OCI-LY7 (cell line): ENCODE results near the gene HOXD4. TPM values are rescaled to one million over a fixed set of nuclear protein-coding genes. Genes with fewer than 3 reads are reported as not detected.
A peak's percentile ranks its signal among the peaks of the same experiment; 100 is the strongest.

Experiments
- BruUV-seq: library from RNA; stranded (reverse); fragments of 400-500 nt; replicated peaks from 2 replicates; lab custom pipeline; 2021; lab: Mats Ljungman, UMichigan
- CTCF ChIA-PET: fragments of 300-600 bp; sonication (Branson Sonifier 250); formaldehyde crosslinking; loops from one replicate; lab custom pipeline; 2022; ENCODE audit warnings: antibody characterized with exemption; ENCODE audit not compliant: unreplicated experiment; lab: Charles Lee
- POLR2A ChIA-PET: fragments of 300-600 bp; sonication (Branson Sonifier 250); formaldehyde crosslinking; loops from one replicate; lab custom pipeline; 2022; ENCODE audit warnings: antibody characterized with exemption; lab: Charles Lee
- DNase-seq: peaks from one replicate; pipeline ENCODE4 v3.0.0-alpha.2; 2015; ENCODE audit warnings: low spot score
- H2AFZ ChIP-seq: fragments of 200-600 bp; sonication (generic), shearing (Covaris generic); 2 replicates; pipeline ENCODE4 v1.6.1; 2014; ENCODE audit warnings: mild to moderate bottlenecking, antibody characterized with exemption, low read length, moderate library complexity
- H3K27ac ChIP-seq: fragments of 200-600 bp; sonication (generic); 2 replicates; pipeline ENCODE4 v1.5.1; 2014; ENCODE audit warnings: mixed run types, low read depth, mild to moderate bottlenecking, moderate library complexity, low read length, inconsistent platforms; ENCODE audit not compliant: poor library complexity, severe bottlenecking
- H3K36me3 ChIP-seq: fragments of 200-600 bp; sonication (generic); 2 replicates; pipeline ENCODE4 v1.6.1; 2014; ENCODE audit warnings: mild to moderate bottlenecking, antibody characterized with exemption, low read length, moderate library complexity, mixed read lengths; ENCODE audit not compliant: insufficient read depth
- H3K4me1 ChIP-seq: fragments of 200-600 bp; sonication (generic); 2 replicates; pipeline ENCODE4 v1.5.1; 2014; ENCODE audit warnings: mild to moderate bottlenecking, low read length; ENCODE audit not compliant: insufficient read depth, poor library complexity, severe bottlenecking
- H3K4me2 ChIP-seq: fragments of 200-600 bp; sonication (generic); 2 replicates; pipeline ENCODE4 v1.6.1; 2014; ENCODE audit warnings: mild to moderate bottlenecking, low read length
- H3K4me3 ChIP-seq: fragments of 200-600 bp; sonication (generic); 2 replicates; pipeline ENCODE4 v1.5.1; 2014; ENCODE audit warnings: mild to moderate bottlenecking, low read depth, low read length; ENCODE audit not compliant: poor library complexity, severe bottlenecking
- H3K79me2 ChIP-seq: fragments of 200-600 bp; sonication (generic); 2 replicates; pipeline ENCODE4 v1.6.1; 2016; ENCODE audit warnings: low read depth, mild to moderate bottlenecking, low read length, moderate library complexity, mixed read lengths; ENCODE audit not compliant: insufficient read depth
- H3K9me2 ChIP-seq: fragments of 200-600 bp; sonication (generic); 2 replicates; pipeline ENCODE4 v1.6.1; 2016; ENCODE audit warnings: mild to moderate bottlenecking, low read length, mixed read lengths; ENCODE audit not compliant: insufficient read depth
- H3K9me3 ChIP-seq: fragments of 200-600 bp; sonication (generic); 2 replicates; pipeline ENCODE4 v1.6.1; 2014; ENCODE audit warnings: mild to moderate bottlenecking, mixed run types, low read length, mixed read lengths
- H4K20me1 ChIP-seq: fragments of 200-600 bp; sonication (generic); 2 replicates; pipeline ENCODE4 v1.6.1; 2014; ENCODE audit warnings: mild to moderate bottlenecking, antibody characterized with exemption, low read length, moderate library complexity, mixed read lengths; ENCODE audit not compliant: insufficient read depth
- EZH2phosphoT487 ChIP-seq: fragments of 200-600 bp; sonication (generic); IDR thresholded peaks from 2 replicates; pipeline ENCODE4 v1.6.1; 2018; ENCODE audit warnings: low read depth, borderline replicate concordance, mild to moderate bottlenecking, mixed run types, antibody characterized with exemption, low read length, moderate library complexity, mixed read lengths
- intact Hi-C: fragments of 100-400 bp; cut with micrococcal nuclease; formaldehyde crosslinking; loops from one replicate; pipeline ENCODE4 v1.10.0; 2022; ENCODE audit not compliant: unreplicated experiment
- total RNA-seq, 2 experiments: library from RNA; depleted of rRNA in 1 of 2; stranded (reverse); fragments of >200 nt in 1 of 2; shearing (Covaris generic) in 1 of 2; gene quantifications; 2 replicates each; pipeline ENCODE4 v1.2.3, GENCODE V29; 2014 to 2022
- TF ChIP-seq, protein P1 (sequence below): fragments of 200-600 bp; sonication (generic); conservative IDR thresholded peaks from 2 replicates; pipeline ENCODE4 v1.5.1; 2014; ENCODE audit warnings: mild to moderate bottlenecking, antibody characterized with exemption, low read length, moderate library complexity, mixed read lengths

HOXD4 gene
- total RNA-seq, 2 experiments from 2014 or later = not detected

DNA sequence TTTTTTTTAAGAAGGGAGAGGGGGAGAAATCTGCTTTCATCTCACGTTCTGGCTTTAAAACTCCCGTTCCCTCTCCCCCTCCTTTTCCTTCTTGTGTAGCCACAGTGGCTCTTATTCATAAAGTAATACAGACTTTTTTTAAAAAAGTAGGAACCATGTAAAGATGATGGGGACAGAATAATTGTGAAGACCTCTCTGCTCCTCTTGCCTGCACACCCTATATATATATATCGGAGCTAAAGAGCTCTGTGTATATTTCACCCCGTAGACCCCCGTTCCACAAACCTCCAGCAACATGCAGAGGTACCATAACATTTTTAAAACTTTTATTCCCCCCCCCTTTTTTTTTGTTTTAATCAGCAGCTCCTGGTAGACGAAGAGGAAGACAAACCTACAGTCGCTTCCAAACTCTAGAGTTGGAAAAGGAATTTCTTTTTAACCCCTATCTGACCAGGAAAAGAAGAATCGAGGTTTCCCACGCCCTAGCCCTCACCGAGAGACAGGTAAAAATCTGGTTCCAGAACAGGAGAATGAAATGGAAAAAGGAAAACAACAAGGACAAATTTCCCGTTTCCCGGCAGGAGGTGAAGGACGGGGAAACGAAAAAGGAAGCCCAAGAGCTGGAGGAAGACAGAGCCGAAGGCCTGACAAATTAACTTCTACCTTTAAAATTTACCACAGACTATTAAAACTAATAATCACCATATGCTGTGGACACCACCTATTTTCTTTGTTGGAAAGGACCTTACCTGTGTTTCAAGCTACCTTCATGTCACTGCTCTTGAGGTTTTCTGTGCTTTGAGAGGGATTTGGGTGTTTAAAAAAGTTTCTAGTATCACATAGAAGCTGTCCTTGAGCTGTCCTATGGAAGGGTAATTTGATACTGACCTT is 20.1 kb upstream of the HOXD4 start:
- H4K20me1 ChIP-seq = no peaks in the 10 kb centered on the region
- no peak overlapping the region for H2AFZ ChIP-seq
- CTCF ChIA-PET = no interaction called here
- no peak overlapping the region for H3K27ac ChIP-seq
- no TSS peak for BruUV-seq
- H3K9me3 ChIP-seq = no peaks in the 10 kb centered on the region
- no peak for DNase-seq
- H3K4me2 ChIP-seq = no peak overlapping the region
- H3K9me2 ChIP-seq = no peaks in the 10 kb centered on the region
- H3K79me2 ChIP-seq = no peaks in the 10 kb centered on the region
- no peaks in the 10 kb centered on the region for H3K4me1 ChIP-seq
- no peaks in the 10 kb centered on the region for H3K36me3 ChIP-seq
- TF ChIP-seq, protein P1, sequence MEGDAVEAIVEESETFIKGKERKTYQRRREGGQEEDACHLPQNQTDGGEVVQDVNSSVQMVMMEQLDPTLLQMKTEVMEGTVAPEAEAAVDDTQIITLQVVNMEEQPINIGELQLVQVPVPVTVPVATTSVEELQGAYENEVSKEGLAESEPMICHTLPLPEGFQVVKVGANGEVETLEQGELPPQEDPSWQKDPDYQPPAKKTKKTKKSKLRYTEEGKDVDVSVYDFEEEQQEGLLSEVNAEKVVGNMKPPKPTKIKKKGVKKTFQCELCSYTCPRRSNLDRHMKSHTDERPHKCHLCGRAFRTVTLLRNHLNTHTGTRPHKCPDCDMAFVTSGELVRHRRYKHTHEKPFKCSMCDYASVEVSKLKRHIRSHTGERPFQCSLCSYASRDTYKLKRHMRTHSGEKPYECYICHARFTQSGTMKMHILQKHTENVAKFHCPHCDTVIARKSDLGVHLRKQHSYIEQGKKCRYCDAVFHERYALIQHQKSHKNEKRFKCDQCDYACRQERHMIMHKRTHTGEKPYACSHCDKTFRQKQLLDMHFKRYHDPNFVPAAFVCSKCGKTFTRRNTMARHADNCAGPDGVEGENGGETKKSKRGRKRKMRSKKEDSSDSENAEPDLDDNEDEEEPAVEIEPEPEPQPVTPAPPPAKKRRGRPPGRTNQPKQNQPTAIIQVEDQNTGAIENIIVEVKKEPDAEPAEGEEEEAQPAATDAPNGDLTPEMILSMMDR = no peak
- no peak; the same call in 1 of the 2 replicates for TF ChIP-seq EZH2phosphoT487
- intact Hi-C loops = no loop called here
- POLR2A ChIA-PET = interaction anchor here (0.6 to 1.0 kb wide), 4 partner anchors 165 to 1376 kb away, joined by 3 to 5 read pairs (median 4); no protein-coding TSS in a partner anchor
- no peak overlapping the region for H3K4me3 ChIP-seq

DNA sequence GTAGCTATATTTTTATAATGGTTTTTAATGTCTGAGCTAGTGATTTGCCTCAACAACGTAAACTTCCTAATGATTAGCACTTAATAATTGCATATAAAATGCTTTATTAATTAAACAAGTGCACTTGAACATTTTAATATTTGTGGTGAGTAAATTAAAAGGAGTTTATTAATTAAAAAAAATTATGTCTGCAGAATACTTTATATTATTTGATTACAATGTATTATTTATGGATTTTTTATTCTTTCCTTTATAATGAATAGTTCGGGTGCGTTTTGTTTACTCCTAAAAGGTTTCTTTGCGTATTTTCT is 19.5 kb upstream of the HOXD4 start:
- no peaks in the 10 kb centered on the region for H3K79me2 ChIP-seq
- H4K20me1 ChIP-seq = no peaks in the 10 kb centered on the region
- POLR2A ChIA-PET = interaction anchor here (0.9 to 1.0 kb wide), 2 partner anchors 164 to 285 kb away, joined by 3 to 4 read pairs; no protein-coding TSS in a partner anchor
- 0 out of 2 replicates have a peak overlapping the region, but pooled peaks have one; percentile 35 for H3K4me2 ChIP-seq
- H3K36me3 ChIP-seq = no peaks in the 10 kb centered on the region
- no peak for DNase-seq
- no peaks in the 10 kb centered on the region for H3K9me3 ChIP-seq
- H3K4me1 ChIP-seq = no peaks in the 10 kb centered on the region
- no peak overlapping the region for H3K27ac ChIP-seq
- TF ChIP-seq, protein P1 = no peak
- TF ChIP-seq EZH2phosphoT487 = no peak
- no peaks in the 10 kb centered on the region for H3K9me2 ChIP-seq
- intact Hi-C loops = no loop called here
- H2AFZ ChIP-seq = no peak overlapping the region
- no peak overlapping the region for H3K4me3 ChIP-seq
- CTCF ChIA-PET = interaction anchor here (1.2 kb wide), 1 partner anchor 323 kb away, joined by 7 read pairs; no protein-coding TSS in a partner anchor
- BruUV-seq = no TSS peak
